Measurements from ENCODE around the gene DEUP1. TPM values are rescaled to one million over a fixed set of nuclear protein-coding genes. Genes with fewer than 3 reads are reported as not detected.

The DEUP1 gene, protein sequence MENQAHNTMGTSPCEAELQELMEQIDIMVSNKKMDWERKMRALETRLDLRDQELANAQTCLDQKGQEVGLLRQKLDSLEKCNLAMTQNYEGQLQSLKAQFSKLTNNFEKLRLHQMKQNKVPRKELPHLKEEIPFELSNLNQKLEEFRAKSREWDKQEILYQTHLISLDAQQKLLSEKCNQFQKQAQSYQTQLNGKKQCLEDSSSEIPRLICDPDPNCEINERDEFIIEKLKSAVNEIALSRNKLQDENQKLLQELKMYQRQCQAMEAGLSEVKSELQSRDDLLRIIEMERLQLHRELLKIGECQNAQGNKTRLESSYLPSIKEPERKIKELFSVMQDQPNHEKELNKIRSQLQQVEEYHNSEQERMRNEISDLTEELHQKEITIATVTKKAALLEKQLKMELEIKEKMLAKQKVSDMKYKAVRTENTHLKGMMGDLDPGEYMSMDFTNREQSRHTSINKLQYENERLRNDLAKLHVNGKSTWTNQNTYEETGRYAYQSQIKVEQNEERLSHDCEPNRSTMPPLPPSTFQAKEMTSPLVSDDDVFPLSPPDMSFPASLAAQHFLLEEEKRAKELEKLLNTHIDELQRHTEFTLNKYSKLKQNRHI
- total RNA-seq = not detected
- polyA plus RNA-seq = not detected

DNA sequence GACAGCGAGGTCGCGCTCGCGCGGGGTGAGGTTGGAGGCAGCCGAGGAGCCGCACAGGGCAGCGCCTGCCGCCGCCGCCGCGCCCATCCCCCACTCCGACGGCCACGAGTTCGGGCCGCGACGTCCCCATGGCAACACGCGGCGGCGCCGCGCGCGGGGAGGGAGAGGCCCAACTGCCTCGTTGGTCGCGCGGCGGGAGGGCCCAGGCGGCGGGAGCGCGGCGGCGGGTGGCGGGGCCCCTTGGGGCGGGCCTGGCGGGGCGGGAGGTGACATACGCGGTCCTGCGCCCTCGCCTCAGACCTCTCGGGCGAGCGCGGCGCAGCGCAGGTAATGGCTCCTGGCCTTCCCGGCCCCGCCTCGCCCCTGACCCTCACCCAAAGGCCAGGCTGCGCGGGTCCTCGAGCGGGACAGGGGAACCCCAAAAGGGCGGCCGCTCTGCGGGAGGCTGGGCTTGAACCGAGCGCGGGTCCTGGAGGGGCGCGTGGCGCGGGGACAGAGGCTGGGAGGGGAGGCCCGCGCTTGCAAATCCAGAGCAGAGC lies at the start of gene DEUP1:
Gene DEUP1 (plus strand): TSS at position 297 of the 539 bp plus-strand sequence. CDS start 1,518 bp downstream, outside the sequence.
- H3K36me3 Mint-ChIP-seq = no peaks in the 10 kb centered on the region
- intact Hi-C loops (cut with micrococcal nuclease) = no loop called here
- POLR2A ChIA-PET (ENCODE audit: partially characterized antibody) = no interaction called here
- CTCF ChIA-PET (ENCODE audit: partially characterized antibody) = interaction anchor here (0.7 kb wide), 1 partner anchor 81 kb away, joined by 3 read pairs; no protein-coding TSS in a partner anchor
- no peak within 1 kb of the TSS for H3K27ac Mint-ChIP-seq
- Histone ChIP-seq H3K4me3 (ENCODE audit: low read length in 2 of 2) (no peak within 1 kb of the TSS), H3K27ac (ENCODE audit: low read depth, low read length) (no peak within 1 kb of the TSS), H3K36me3 (ENCODE audit: insufficient read depth, low read length) (no peaks in the 10 kb centered on the region), H3K9me3 (ENCODE audit: control insufficient read depth in 1 of 2, low read length in 2 of 2) (no peaks in the 10 kb centered on the region), H3K4me1 (ENCODE audit: insufficient read depth, low read length) (peaks cover 5% of the 10 kb centered on the region), H3K27me3 (ENCODE audit: insufficient read depth, low read length) (no peaks in the 10 kb centered on the region)
- H3K4me3 Mint-ChIP-seq = peak within 1 kb of the TSS; percentile 44 to 76 (median 58)
- peaks cover 23 to 27% of the 10 kb centered on the region in 2 donors for H3K27me3 Mint-ChIP-seq
- peaks cover 0 to 6% (median 0%) of the 10 kb centered on the region in 8 donors for H3K9me3 Mint-ChIP-seq
- peak in 1 of 5 donors; percentile 5 for DNase-seq
- H3K4me1 Mint-ChIP-seq = peaks cover 0 to 15% (median 4%) of the 10 kb centered on the region in 4 donors

GRCh38 chr11:93285430-93285829 lies 45.1 kb upstream of the DEUP1 start:
- H3K4me1 ChIP-seq (ENCODE audit: insufficient read depth, low read length) = no peaks in the 10 kb centered on the region

GRCh38 chr11:93287434-93287833 lies 43.1 kb upstream of the DEUP1 start:
- H3K27ac ChIP-seq (ENCODE audit: low read depth, low read length) = no peak overlapping the region

More at GRCh38 chr11:93285430-93285829, 45.1 kb upstream of the DEUP1 start:
- intact Hi-C loops (cut with micrococcal nuclease) = no loop called here
- Mint-ChIP-seq H3K27me3 (no peaks in the 10 kb centered on the region), H3K9me3 (no peaks in the 10 kb centered on the region), H3K36me3 (no peaks in the 10 kb centered on the region), H3K4me3 (no peak overlapping the region), H3K27ac (no peak overlapping the region), H3K4me1 (no peaks in the 10 kb centered on the region)
- no peak overlapping the region for H3K4me3 ChIP-seq (ENCODE audit: low read length in 2 of 2)
- no peak overlapping the region for H3K27ac ChIP-seq (ENCODE audit: low read depth, low read length)
- no peak for DNase-seq
- ChIA-PET CTCF (ENCODE audit: partially characterized antibody) (no interaction called here), POLR2A (ENCODE audit: partially characterized antibody) (no interaction called here)
- no peaks in the 10 kb centered on the region for H3K9me3 ChIP-seq (ENCODE audit: control insufficient read depth in 1 of 2, low read length in 2 of 2)
- no peaks in the 10 kb centered on the region for H3K27me3 ChIP-seq (ENCODE audit: insufficient read depth, low read length)
- H3K36me3 ChIP-seq (ENCODE audit: insufficient read depth, low read length) = no peaks in the 10 kb centered on the region

GRCh38 chr11:93288079-93288478 lies 42.5 kb upstream of the DEUP1 start:
- Histone ChIP-seq H3K27ac (ENCODE audit: low read depth, low read length) (no peak overlapping the region), H3K36me3 (ENCODE audit: insufficient read depth, low read length) (no peaks in the 10 kb centered on the region), H3K9me3 (ENCODE audit: control insufficient read depth in 1 of 2, low read length in 2 of 2) (no peaks in the 10 kb centered on the region), H3K4me3 (ENCODE audit: low read length in 2 of 2) (no peak overlapping the region), H3K27me3 (ENCODE audit: insufficient read depth, low read length) (no peaks in the 10 kb centered on the region), H3K4me1 (ENCODE audit: insufficient read depth, low read length) (no peaks in the 10 kb centered on the region)
- Mint-ChIP-seq H3K9me3 (no peaks in the 10 kb centered on the region), H3K4me3 (no peak overlapping the region), H3K27ac (no peak overlapping the region), H3K36me3 (no peaks in the 10 kb centered on the region), H3K27me3 (peaks cover 2 to 3% of the 10 kb centered on the region in 2 donors), H3K4me1 (no peaks in the 10 kb centered on the region)
- ChIA-PET POLR2A (ENCODE audit: partially characterized antibody) (no interaction called here), CTCF (ENCODE audit: partially characterized antibody) (no interaction called here)
- no peak for DNase-seq
- intact Hi-C loops (cut with micrococcal nuclease) = no loop called here

More at GRCh38 chr11:93287434-93287833, 43.1 kb upstream of the DEUP1 start:
- no peaks in the 10 kb centered on the region for H3K9me3 Mint-ChIP-seq
- POLR2A ChIA-PET (ENCODE audit: partially characterized antibody) = no interaction called here
- DNase-seq = no peak
- no peaks in the 10 kb centered on the region for H3K36me3 Mint-ChIP-seq
- intact Hi-C loops (cut with micrococcal nuclease) = no loop called here
- Histone ChIP-seq H3K36me3 (ENCODE audit: insufficient read depth, low read length) (no peaks in the 10 kb centered on the region), H3K27me3 (ENCODE audit: insufficient read depth, low read length) (no peaks in the 10 kb centered on the region), H3K4me3 (ENCODE audit: low read length in 2 of 2) (no peak overlapping the region), H3K4me1 (ENCODE audit: insufficient read depth, low read length) (no peaks in the 10 kb centered on the region), H3K9me3 (ENCODE audit: control insufficient read depth in 1 of 2, low read length in 2 of 2) (no peaks in the 10 kb centered on the region)
- CTCF ChIA-PET (ENCODE audit: partially characterized antibody) = no interaction called here
- no peak overlapping the region for H3K27ac Mint-ChIP-seq
- peaks cover 2 to 3% of the 10 kb centered on the region in 2 donors for H3K27me3 Mint-ChIP-seq
- H3K4me3 Mint-ChIP-seq = no peak overlapping the region
- H3K4me1 Mint-ChIP-seq = no peaks in the 10 kb centered on the region

DNA sequence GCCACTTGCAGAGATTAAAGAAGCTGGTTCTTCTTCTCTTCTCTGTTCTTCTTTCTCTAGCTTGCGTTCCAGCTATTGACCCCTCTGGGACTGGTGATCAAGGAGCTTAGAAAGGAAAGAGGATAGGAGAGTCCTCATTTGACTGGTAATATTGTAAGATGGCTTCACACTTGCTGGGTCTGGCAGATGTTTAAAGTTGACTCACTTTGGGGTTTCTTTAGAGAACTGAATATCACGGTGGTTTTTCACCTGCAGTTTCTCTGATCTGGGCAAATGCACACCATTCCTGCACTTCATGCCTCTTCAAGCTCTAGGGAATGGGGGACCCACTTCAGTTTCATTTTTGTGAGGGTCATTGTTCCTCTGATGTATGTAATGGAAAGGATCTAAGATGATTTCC lies 41.8 kb upstream of the DEUP1 start:
- Histone ChIP-seq H3K27ac (ENCODE audit: low read depth, low read length) (no peak overlapping the region), H3K4me1 (ENCODE audit: insufficient read depth, low read length) (no peaks in the 10 kb centered on the region), H3K27me3 (ENCODE audit: insufficient read depth, low read length) (no peaks in the 10 kb centered on the region), H3K4me3 (ENCODE audit: low read length in 2 of 2) (no peak overlapping the region), H3K9me3 (ENCODE audit: control insufficient read depth in 1 of 2, low read length in 2 of 2) (no peaks in the 10 kb centered on the region), H3K36me3 (ENCODE audit: insufficient read depth, low read length) (no peaks in the 10 kb centered on the region)
- ChIA-PET POLR2A (ENCODE audit: partially characterized antibody) (no interaction called here), CTCF (ENCODE audit: partially characterized antibody) (no interaction called here)
- Mint-ChIP-seq H3K4me3 (no peak overlapping the region), H3K9me3 (no peaks in the 10 kb centered on the region), H3K27ac (no peak overlapping the region), H3K36me3 (no peaks in the 10 kb centered on the region), H3K27me3 (peaks cover 2 to 3% of the 10 kb centered on the region in 2 donors), H3K4me1 (no peaks in the 10 kb centered on the region)
- no peak for DNase-seq
- intact Hi-C loops (cut with micrococcal nuclease) = no loop called here

DNA sequence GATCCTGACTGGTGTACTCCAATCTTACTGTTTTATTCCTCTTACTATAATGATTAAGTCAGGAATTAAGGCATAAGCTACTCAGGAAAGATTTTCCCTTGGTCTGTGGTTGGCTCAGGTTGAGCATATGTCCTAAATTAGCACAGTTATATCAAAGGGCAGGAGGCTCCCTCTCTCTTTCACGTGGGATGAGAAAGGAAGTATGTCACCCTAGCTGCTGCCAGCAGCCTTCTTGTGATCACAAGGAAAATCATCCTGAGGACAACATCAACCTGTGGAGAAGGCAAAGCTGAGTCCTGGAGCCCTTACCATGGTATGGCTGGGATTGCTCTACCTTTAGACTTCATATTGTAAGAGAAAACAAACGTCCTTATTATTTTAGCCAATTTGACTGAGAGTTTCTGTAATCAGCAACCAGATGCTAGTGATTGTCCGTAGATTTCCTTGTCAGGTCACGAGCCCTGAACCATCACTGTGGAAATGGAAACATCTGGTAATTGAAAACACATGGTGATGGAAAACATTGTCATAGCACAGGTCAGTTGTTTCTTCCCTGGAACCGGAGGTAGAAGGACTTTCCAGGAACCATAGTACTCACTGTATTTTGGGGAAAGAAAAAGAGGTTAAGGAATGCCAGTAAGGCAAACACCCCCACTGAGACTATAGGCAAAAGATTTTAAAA lies 40.6 kb upstream of the DEUP1 start:
- H3K36me3 Mint-ChIP-seq = no peaks in the 10 kb centered on the region
- H3K9me3 Mint-ChIP-seq = no peaks in the 10 kb centered on the region
- Histone ChIP-seq H3K9me3 (ENCODE audit: control insufficient read depth in 1 of 2, low read length in 2 of 2) (no peaks in the 10 kb centered on the region), H3K4me1 (ENCODE audit: insufficient read depth, low read length) (no peaks in the 10 kb centered on the region), H3K27ac (ENCODE audit: low read depth, low read length) (no peak overlapping the region), H3K27me3 (ENCODE audit: insufficient read depth, low read length) (no peaks in the 10 kb centered on the region), H3K36me3 (ENCODE audit: insufficient read depth, low read length) (no peaks in the 10 kb centered on the region), H3K4me3 (ENCODE audit: low read length in 2 of 2) (no peak overlapping the region)
- H3K27me3 Mint-ChIP-seq = peaks cover 2 to 3% of the 10 kb centered on the region in 2 donors
- POLR2A ChIA-PET (ENCODE audit: partially characterized antibody) = no interaction called here
- CTCF ChIA-PET (ENCODE audit: partially characterized antibody) = no interaction called here
- DNase-seq = no peak
- H3K27ac Mint-ChIP-seq = no peak overlapping the region
- no peaks in the 10 kb centered on the region for H3K4me1 Mint-ChIP-seq
- intact Hi-C loops (cut with micrococcal nuclease) = no loop called here
- no peak overlapping the region for H3K4me3 Mint-ChIP-seq

GRCh38 chr11:93291110-93291509 lies 39.4 kb upstream of the DEUP1 start:
- Mint-ChIP-seq H3K27me3 (peaks cover 3 to 4% of the 10 kb centered on the region in 2 donors), H3K36me3 (no peaks in the 10 kb centered on the region), H3K27ac (no peak overlapping the region), H3K9me3 (no peaks in the 10 kb centered on the region), H3K4me3 (no peak overlapping the region), H3K4me1 (no peaks in the 10 kb centered on the region)
- Histone ChIP-seq H3K36me3 (ENCODE audit: insufficient read depth, low read length) (no peaks in the 10 kb centered on the region), H3K27me3 (ENCODE audit: insufficient read depth, low read length) (no peaks in the 10 kb centered on the region), H3K4me1 (ENCODE audit: insufficient read depth, low read length) (no peaks in the 10 kb centered on the region), H3K4me3 (ENCODE audit: low read length in 2 of 2) (no peak overlapping the region), H3K27ac (ENCODE audit: low read depth, low read length) (no peak overlapping the region), H3K9me3 (ENCODE audit: control insufficient read depth in 1 of 2, low read length in 2 of 2) (no peaks in the 10 kb centered on the region)
- CTCF ChIA-PET (ENCODE audit: partially characterized antibody) = no interaction called here
- DNase-seq = no peak
- intact Hi-C loops (cut with micrococcal nuclease) = no loop called here
- POLR2A ChIA-PET (ENCODE audit: partially characterized antibody) = no interaction called here
